Neural progenitor cell (in vitro differentiated cells): Measurements from ENCODE around the gene NOD1. TPM values are rescaled to one million over a fixed set of nuclear protein-coding genes. Genes with fewer than 3 reads are reported as not detected.
A peak's percentile ranks its signal among the peaks of the same experiment; 100 is the strongest.
"Not testable (repeated sequence)": the region's sequence is repeated elsewhere in the genome, so short reads cannot be mapped to it uniquely, and the experiment has no call there.

ENCODE experiments used
- DNase-seq: peaks from one replicate; pipeline ENCODE4 v3.0.0-alpha.2; 2016; ENCODE audit warnings: low spot score
- H2AFZ ChIP-seq: fragments of 200-600 bp; sonication (generic); replicated peaks from 2 replicates; pipeline ENCODE4 v1.6.1; 2016; ENCODE audit warnings: antibody characterized with exemption
- H3F3A ChIP-seq: fragments of 200-600 bp; sonication (generic); 2 replicates; pipeline ENCODE4 v1.6.1; 2016; ENCODE audit warnings: antibody characterized with exemption, low read depth
- H3K27ac ChIP-seq: fragments of 200-600 bp; sonication (generic); 2 replicates; pipeline ENCODE4 v1.5.1; 2016; ENCODE audit warnings: mild to moderate bottlenecking
- H3K27me3 ChIP-seq: fragments of 200-600 bp; sonication (generic); 2 replicates; pipeline ENCODE4 v1.6.1; 2016; ENCODE audit warnings: mild to moderate bottlenecking, moderate library complexity
- H3K36me3 ChIP-seq: fragments of 200-600 bp; sonication (generic); 2 replicates; pipeline ENCODE4 v1.5.1; 2016
- H3K4me1 ChIP-seq: fragments of 200-600 bp; sonication (generic); 2 replicates; pipeline ENCODE4 v1.6.1; 2016; ENCODE audit warnings: mixed run types
- H3K4me2 ChIP-seq: fragments of 200-600 bp; sonication (generic); 2 replicates; pipeline ENCODE4 v1.6.1; 2016
- H3K4me3 ChIP-seq: fragments of 200-600 bp; sonication (generic); 2 replicates; pipeline ENCODE4 v1.5.1; 2016
- H3K79me2 ChIP-seq: fragments of 200-600 bp; sonication (generic); 2 replicates; pipeline ENCODE4 v1.6.1; 2016; ENCODE audit warnings: low read depth
- H3K9ac ChIP-seq: fragments of 200-600 bp; sonication (generic); 2 replicates; pipeline ENCODE4 v1.6.1; 2016
- H3K9me3 ChIP-seq: fragments of 200-600 bp; sonication (generic); 2 replicates; pipeline ENCODE4 v1.5.1; 2016; ENCODE audit warnings: low read depth
- H4K20me1 ChIP-seq: fragments of 200-600 bp; sonication (generic); 2 replicates; pipeline ENCODE4 v1.6.1; 2016; ENCODE audit warnings: low read depth
- H3K27ac Mint-ChIP-seq: 3 replicates; pipeline ENCODE4 v1.8.0; 2021; ENCODE audit warnings: mixed read lengths
- H3K27me3 Mint-ChIP-seq: 2 replicates; pipeline ENCODE4 v1.8.0; 2022; ENCODE audit warnings: low read depth, mild to moderate bottlenecking, inconsistent platforms, moderate library complexity, mixed read lengths; ENCODE audit not compliant: insufficient read depth
- H3K36me3 Mint-ChIP-seq: 3 replicates; pipeline ENCODE4 v1.8.0; 2021; ENCODE audit warnings: mixed read lengths
- H3K4me1 Mint-ChIP-seq: 3 replicates; pipeline ENCODE4 v1.8.0; 2021; ENCODE audit warnings: mixed read lengths
- H3K4me3 Mint-ChIP-seq: 3 replicates; pipeline ENCODE4 v1.8.0; 2021; ENCODE audit warnings: mild to moderate bottlenecking, moderate library complexity, mixed read lengths
- H3K9me3 Mint-ChIP-seq: 3 replicates; pipeline ENCODE4 v1.8.0; 2020; ENCODE audit warnings: mixed read lengths
- CTCF ChIP-seq: fragments of 200-600 bp; sonication (generic); IDR thresholded peaks from 2 replicates; pipeline ENCODE4 v1.5.1; 2017; ENCODE audit warnings: antibody characterized with exemption, mild to moderate bottlenecking
- EZH2 ChIP-seq: fragments of 200-600 bp; sonication (generic); IDR thresholded peaks from 2 replicates; pipeline ENCODE4 v1.6.1; 2017; ENCODE audit warnings: antibody characterized with exemption, mild to moderate bottlenecking, moderate library complexity
- EZH2phosphoT487 ChIP-seq: fragments of 200-600 bp; sonication (generic); IDR thresholded peaks from 2 replicates; pipeline ENCODE4 v1.6.1; 2017; ENCODE audit warnings: antibody characterized with exemption
- total RNA-seq: library from RNA; depleted of rRNA; stranded (reverse); fragments of >200 nt; gene quantifications from 2 replicates; pipeline ENCODE4 v1.2.3, GENCODE V29; 2015; ENCODE audit warnings: low replicate concordance

NOD1 gene
- total RNA-seq, 1 donor from 2014 or later: 5.0 TPM

GRCh38 chr7:30487371-30487770 is 8.8 kb upstream of the NOD1 start:
- no peaks in the 10 kb centered on the region for H3K27me3 Mint-ChIP-seq
- H3K36me3 Mint-ChIP-seq: peaks cover 1% of the 10 kb centered on the region
- H3F3A ChIP-seq: no peaks in the 10 kb centered on the region
- H3K4me3 ChIP-seq: no peak overlapping the region
- TF ChIP-seq CTCF (no peak), EZH2 (no peak), EZH2phosphoT487 (no peak)
- no peaks in the 10 kb centered on the region for H3K27me3 ChIP-seq
- no peak overlapping the region for H3K4me2 ChIP-seq
- no peaks in the 10 kb centered on the region for H3K4me1 Mint-ChIP-seq
- no peak overlapping the region for H3K9ac ChIP-seq
- no peak overlapping the region for H3K27ac Mint-ChIP-seq
- H3K4me3 Mint-ChIP-seq: no peak overlapping the region
- no peaks in the 10 kb centered on the region for H3K79me2 ChIP-seq
- no peaks in the 10 kb centered on the region for H4K20me1 ChIP-seq
- no peaks in the 10 kb centered on the region for H3K36me3 ChIP-seq
- H3K27ac ChIP-seq: no peak overlapping the region
- DNase-seq: no peak
- no peak overlapping the region for H2AFZ ChIP-seq
- peaks cover 9% of the 10 kb centered on the region for H3K9me3 Mint-ChIP-seq
- H3K9me3 ChIP-seq: peaks cover 4% of the 10 kb centered on the region
- H3K4me1 ChIP-seq: no peaks in the 10 kb centered on the region

- Histone ChIP-seq H3K27me3 (no peaks in the 10 kb centered on the region), H3K27ac (no peak overlapping the region)
- no peak overlapping the region for H3K27ac Mint-ChIP-seq
Measured at GRCh38 chr7:30485667-30486066, 7.1 kb upstream of the NOD1 start.

GRCh38 chr7:30481416-30481815 is 2.8 kb upstream of the NOD1 start:
- not testable (repeated sequence) for H3K4me3 ChIP-seq, H3K27ac Mint-ChIP-seq, H3K9me3 ChIP-seq, H3K27ac ChIP-seq, H3K9me3 Mint-ChIP-seq, H3K36me3 ChIP-seq, H3K4me2 ChIP-seq, H3K36me3 Mint-ChIP-seq, H3K27me3 Mint-ChIP-seq, H3F3A ChIP-seq, H3K9ac ChIP-seq, H3K79me2 ChIP-seq, H2AFZ ChIP-seq, H3K4me3 Mint-ChIP-seq, H4K20me1 ChIP-seq, H3K4me1 Mint-ChIP-seq, H3K4me1 ChIP-seq, DNase-seq
- peaks cover 37% of the 10 kb centered on the region for H3K27me3 ChIP-seq

More at GRCh38 chr7:30485667-30486066, 7.1 kb upstream of the NOD1 start:
- Histone ChIP-seq H4K20me1 (no peaks in the 10 kb centered on the region), H3K9ac (no peak overlapping the region), H3F3A (no peaks in the 10 kb centered on the region), H3K4me1 (no peaks in the 10 kb centered on the region), H2AFZ (no peak overlapping the region), H3K9me3 (peaks cover 4% of the 10 kb centered on the region), H3K4me2 (no peak overlapping the region), H3K4me3 (no peak overlapping the region), H3K36me3 (no peaks in the 10 kb centered on the region), H3K79me2 (no peaks in the 10 kb centered on the region)
- no peaks in the 10 kb centered on the region for H3K36me3 Mint-ChIP-seq
- H3K4me3 Mint-ChIP-seq: no peak overlapping the region
- DNase-seq: no peak
- no peaks in the 10 kb centered on the region for H3K4me1 Mint-ChIP-seq
- no peak for TF ChIP-seq CTCF
- TF ChIP-seq EZH2phosphoT487: no peak
- TF ChIP-seq EZH2: no peak
- H3K27me3 Mint-ChIP-seq: no peaks in the 10 kb centered on the region
- H3K9me3 Mint-ChIP-seq: peaks cover 3% of the 10 kb centered on the region

GRCh38 chr7:30479202-30480120 is 877 bp upstream of the NOD1 start:
- no peaks in the 10 kb centered on the region for H3K9me3 ChIP-seq
- DNase-seq: no peak
- TF ChIP-seq EZH2phosphoT487: no peak
- no peak for TF ChIP-seq EZH2
- no peak for TF ChIP-seq CTCF
- no peaks in the 10 kb centered on the region for H3K79me2 ChIP-seq
- Mint-ChIP-seq H3K27ac (peak overlapping the region; percentile 55), H3K9me3 (no peaks in the 10 kb centered on the region), H3K27me3 (no peaks in the 10 kb centered on the region), H3K4me3 (peak overlapping the region; percentile 77), H3K36me3 (no peaks in the 10 kb centered on the region), H3K4me1 (peaks cover 3% of the 10 kb centered on the region)
- H2AFZ ChIP-seq: no peak overlapping the region
- H4K20me1 ChIP-seq: no peaks in the 10 kb centered on the region
- no peak overlapping the region for H3K9ac ChIP-seq
- H3K4me2 ChIP-seq: peak overlapping the region; percentile 88
- no peaks in the 10 kb centered on the region for H3K36me3 ChIP-seq
- H3K27ac ChIP-seq: no peak overlapping the region
- peak overlapping the region; percentile 71 for H3K4me3 ChIP-seq
- peaks cover 39% of the 10 kb centered on the region for H3K27me3 ChIP-seq
- peaks cover 4% of the 10 kb centered on the region for H3K4me1 ChIP-seq
- peaks cover 9% of the 10 kb centered on the region for H3F3A ChIP-seq
